ENCODE measurements around the gene GPR34. TPM values are rescaled to one million over a fixed set of nuclear protein-coding genes. Genes with fewer than 3 reads are reported as not detected.
"Not testable (repeated sequence)": the region's sequence is repeated elsewhere in the genome, so short reads cannot be mapped to it uniquely, and the experiment has no call there.

GPR34 gene
- total and polyA plus RNA-seq, 2 experiments from 2014 or later = 0.71 to 1.7 TPM

DNA sequence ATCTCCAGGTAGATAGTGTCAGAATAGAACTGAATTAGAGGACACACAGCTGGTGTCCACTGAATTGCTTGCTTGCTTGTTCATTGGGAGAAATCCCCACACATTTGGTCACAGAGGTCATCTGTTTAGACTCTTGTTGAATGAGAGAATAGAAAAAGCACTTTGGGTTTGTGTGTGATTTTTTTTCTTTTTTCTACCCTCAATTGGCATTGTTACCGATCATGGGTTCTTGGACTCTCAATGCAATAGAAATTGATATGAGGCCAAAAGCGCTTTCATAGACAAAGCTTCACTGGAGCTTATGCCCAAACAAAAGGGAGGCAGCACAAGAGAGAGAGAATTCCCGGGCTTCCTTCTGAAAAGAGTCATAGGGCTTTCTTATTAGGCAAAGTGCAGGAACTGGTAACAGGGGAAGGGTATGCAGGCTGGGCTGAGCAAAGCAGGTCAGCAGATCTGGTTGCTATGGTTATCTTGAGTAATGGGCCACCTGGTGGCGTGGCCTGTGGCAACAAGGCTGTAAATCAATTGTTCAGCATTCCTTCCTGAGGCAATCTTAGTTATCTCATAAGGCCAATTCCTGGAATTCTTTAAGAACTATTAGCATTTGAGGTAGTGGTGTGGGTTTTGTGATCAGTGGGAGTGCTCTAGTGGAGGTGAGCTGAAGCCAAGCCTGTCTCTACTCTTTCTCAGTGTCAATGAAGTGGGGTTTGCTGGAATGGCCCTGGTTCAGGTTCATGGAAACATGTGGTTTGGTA lies 29.9 kb downstream of the GPR34 start:
- no peaks in the 10 kb centered on the region for H3K27me3 ChIP-seq
- no peaks in the 10 kb centered on the region for H3K36me3 ChIP-seq (replicated peaks; ENCODE audit: insufficient read depth, low read depth)
- peak; percentile 37 for DNase-seq (ENCODE audit: low spot score)
- H3K4me2 ChIP-seq = peak overlapping the region; percentile 31
- peak overlapping the region; percentile 85 for H3K27ac ChIP-seq
- no peaks in the 10 kb centered on the region for H4K20me1 ChIP-seq (ENCODE audit: insufficient read depth, poor library complexity, severe bottlenecking)
- H3K9me3 ChIP-seq (ENCODE audit: low read depth) = no peaks in the 10 kb centered on the region
- no peaks in the 10 kb centered on the region for H3K79me2 ChIP-seq
- no peaks in the 10 kb centered on the region for H3K9me2 ChIP-seq (replicated peaks; ENCODE audit: insufficient read depth)
- TF ChIP-seq, protein P1, sequence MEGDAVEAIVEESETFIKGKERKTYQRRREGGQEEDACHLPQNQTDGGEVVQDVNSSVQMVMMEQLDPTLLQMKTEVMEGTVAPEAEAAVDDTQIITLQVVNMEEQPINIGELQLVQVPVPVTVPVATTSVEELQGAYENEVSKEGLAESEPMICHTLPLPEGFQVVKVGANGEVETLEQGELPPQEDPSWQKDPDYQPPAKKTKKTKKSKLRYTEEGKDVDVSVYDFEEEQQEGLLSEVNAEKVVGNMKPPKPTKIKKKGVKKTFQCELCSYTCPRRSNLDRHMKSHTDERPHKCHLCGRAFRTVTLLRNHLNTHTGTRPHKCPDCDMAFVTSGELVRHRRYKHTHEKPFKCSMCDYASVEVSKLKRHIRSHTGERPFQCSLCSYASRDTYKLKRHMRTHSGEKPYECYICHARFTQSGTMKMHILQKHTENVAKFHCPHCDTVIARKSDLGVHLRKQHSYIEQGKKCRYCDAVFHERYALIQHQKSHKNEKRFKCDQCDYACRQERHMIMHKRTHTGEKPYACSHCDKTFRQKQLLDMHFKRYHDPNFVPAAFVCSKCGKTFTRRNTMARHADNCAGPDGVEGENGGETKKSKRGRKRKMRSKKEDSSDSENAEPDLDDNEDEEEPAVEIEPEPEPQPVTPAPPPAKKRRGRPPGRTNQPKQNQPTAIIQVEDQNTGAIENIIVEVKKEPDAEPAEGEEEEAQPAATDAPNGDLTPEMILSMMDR (IDR thresholded peaks at IDR 0.05; ENCODE audit: poor library complexity) = no peak
- no peak for TF ChIP-seq EZH2 (IDR thresholded peaks at IDR 0.05; ENCODE audit: borderline replicate concordance)
- TF ChIP-seq EZH2phosphoT487 (IDR thresholded peaks at IDR 0.05; ENCODE audit: low read depth, severe bottlenecking, unreplicated experiment) = no peak
- H2AFZ ChIP-seq = no peak overlapping the region
- H3K4me1 ChIP-seq (ENCODE audit: insufficient read depth) = peaks cover 12% of the 10 kb centered on the region
- 60% methylated on average over 4 of the region's 4 CpGs for WGBS (ENCODE audit: low lambda C conversion rate, missing lambda C conversion rate)
- no peak overlapping the region for H3K4me3 ChIP-seq

DNA sequence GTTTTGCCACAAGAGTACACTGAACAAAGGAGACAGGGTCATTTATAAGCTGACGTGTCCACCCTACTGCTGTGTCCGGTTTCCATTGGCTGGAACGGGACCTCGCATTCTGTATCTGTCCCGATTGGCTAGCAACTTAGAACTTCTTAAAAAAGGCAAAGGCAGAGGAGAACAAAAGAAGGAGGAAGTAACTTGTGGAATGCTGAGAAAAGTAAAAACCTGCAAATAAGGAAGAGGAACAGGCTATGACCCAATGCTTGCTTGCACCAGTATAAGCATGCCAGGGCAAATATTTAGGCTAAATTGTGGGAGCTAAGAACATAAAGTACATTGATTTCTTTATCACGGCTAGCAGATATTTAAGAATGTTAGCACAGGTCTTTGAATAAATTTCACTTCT lies 30.8 kb downstream of the GPR34 start:
- H2AFZ ChIP-seq; H3K9me3 ChIP-seq (ENCODE audit: low read depth); H3K36me3 ChIP-seq (replicated peaks; ENCODE audit: insufficient read depth, low read depth); H3K4me2 ChIP-seq; H3K9me2 ChIP-seq (replicated peaks; ENCODE audit: insufficient read depth); H3K79me2 ChIP-seq; H4K20me1 ChIP-seq (ENCODE audit: insufficient read depth, poor library complexity, severe bottlenecking); DNase-seq (ENCODE audit: low spot score); H3K27me3 ChIP-seq; H3K4me3 ChIP-seq: not testable (repeated sequence)
- WGBS (ENCODE audit: low lambda C conversion rate, missing lambda C conversion rate) = 81% methylated on average over 6 of the region's 6 CpGs
- Histone ChIP-seq H3K4me1 (ENCODE audit: insufficient read depth) (peaks cover 12% of the 10 kb centered on the region), H3K27ac (peak overlapping the region; percentile 85)

DNA sequence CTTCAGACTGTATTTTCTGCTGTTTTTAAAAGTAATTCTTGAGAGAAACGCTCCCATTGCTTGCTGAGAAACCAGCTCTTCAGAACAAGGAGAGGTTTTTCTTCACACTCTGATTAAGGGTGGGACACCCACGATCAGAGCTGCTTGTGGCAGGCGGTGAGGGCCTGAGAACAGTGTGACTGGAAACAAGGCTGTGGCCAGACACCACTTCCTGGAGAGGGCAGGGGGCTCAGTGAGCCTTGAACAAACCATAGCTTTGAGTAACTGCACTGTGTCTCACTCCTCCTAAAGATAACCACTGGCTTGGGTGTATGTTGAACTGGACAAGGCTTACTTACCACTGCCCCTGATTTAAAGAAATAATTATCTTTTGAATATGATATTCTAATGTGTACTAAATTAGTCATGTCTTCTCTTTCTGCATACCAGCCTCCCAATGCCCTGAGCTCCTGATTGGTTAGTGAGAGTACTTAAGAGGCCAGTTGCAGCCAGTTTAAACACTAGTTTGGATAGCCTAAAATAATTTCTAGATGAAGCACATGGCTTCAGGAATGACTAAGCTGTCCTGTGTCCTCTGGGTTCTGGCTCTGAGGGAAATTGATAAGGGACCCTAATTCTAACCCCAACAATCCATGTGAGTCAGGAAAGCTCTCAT lies 31.5 kb downstream of the GPR34 start:
- no peaks in the 10 kb centered on the region for H4K20me1 ChIP-seq (ENCODE audit: insufficient read depth, poor library complexity, severe bottlenecking)
- no peaks in the 10 kb centered on the region for H3K9me2 ChIP-seq (replicated peaks; ENCODE audit: insufficient read depth)
- no peaks in the 10 kb centered on the region for H3K79me2 ChIP-seq
- no peak overlapping the region for H3K4me2 ChIP-seq
- 57% methylated on average over 3 of the region's 3 CpGs for WGBS (ENCODE audit: low lambda C conversion rate, missing lambda C conversion rate)
- H3K27me3 ChIP-seq = no peaks in the 10 kb centered on the region
- no peak for DNase-seq (ENCODE audit: low spot score)
- no peak overlapping the region for H2AFZ ChIP-seq
- no peaks in the 10 kb centered on the region for H3K9me3 ChIP-seq (ENCODE audit: low read depth)
- H3K36me3 ChIP-seq (replicated peaks; ENCODE audit: insufficient read depth, low read depth) = no peaks in the 10 kb centered on the region
- H3K27ac ChIP-seq = peak overlapping the region; percentile 85
- H3K4me1 ChIP-seq (ENCODE audit: insufficient read depth) = peaks cover 12% of the 10 kb centered on the region
- TF ChIP-seq, protein P1 (IDR thresholded peaks at IDR 0.05; ENCODE audit: poor library complexity) = no peak
- TF ChIP-seq EZH2 (IDR thresholded peaks at IDR 0.05; ENCODE audit: borderline replicate concordance) (no peak), EZH2phosphoT487 (IDR thresholded peaks at IDR 0.05; ENCODE audit: low read depth, severe bottlenecking, unreplicated experiment) (no peak)
- no peak overlapping the region for H3K4me3 ChIP-seq

DNA sequence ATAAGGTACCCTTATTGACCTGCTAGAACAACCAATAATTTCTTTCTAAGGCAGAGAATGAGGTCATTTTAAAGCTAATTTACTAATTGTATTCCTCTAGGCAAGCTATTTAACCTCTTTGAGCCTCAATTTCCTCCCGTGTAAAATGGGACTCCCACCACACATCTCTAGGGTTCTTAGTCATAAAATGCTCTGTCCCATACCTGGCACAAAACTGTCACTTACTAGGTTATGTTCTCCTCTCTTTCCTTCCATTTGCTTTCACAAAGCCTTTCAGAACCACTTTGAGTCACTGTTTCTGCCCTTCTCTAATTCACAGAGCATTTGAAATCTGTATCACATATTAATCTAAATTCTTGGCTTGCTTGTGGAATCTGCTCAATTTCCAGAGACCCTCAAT lies 32.8 kb downstream of the GPR34 start:
- no peaks in the 10 kb centered on the region for H4K20me1 ChIP-seq (ENCODE audit: insufficient read depth, poor library complexity, severe bottlenecking)
- no peak for DNase-seq (ENCODE audit: low spot score)
- H3K36me3 ChIP-seq (replicated peaks; ENCODE audit: insufficient read depth, low read depth) = no peaks in the 10 kb centered on the region
- no peaks in the 10 kb centered on the region for H3K9me2 ChIP-seq (replicated peaks; ENCODE audit: insufficient read depth)
- H3K27me3 ChIP-seq = no peaks in the 10 kb centered on the region
- H3K9me3 ChIP-seq (ENCODE audit: low read depth) = no peaks in the 10 kb centered on the region
- TF ChIP-seq EZH2 (IDR thresholded peaks at IDR 0.05; ENCODE audit: borderline replicate concordance) (no peak), EZH2phosphoT487 (IDR thresholded peaks at IDR 0.05; ENCODE audit: low read depth, severe bottlenecking, unreplicated experiment) (no peak)
- TF ChIP-seq, protein P1 (IDR thresholded peaks at IDR 0.05; ENCODE audit: poor library complexity) = no peak
- H3K27ac ChIP-seq = no peak overlapping the region
- 56% methylated on average over 1 of the region's 1 CpG for WGBS (ENCODE audit: low lambda C conversion rate, missing lambda C conversion rate)
- H3K4me2 ChIP-seq = no peak overlapping the region
- H3K79me2 ChIP-seq = no peaks in the 10 kb centered on the region
- no peak overlapping the region for H2AFZ ChIP-seq
- peaks cover 6% of the 10 kb centered on the region for H3K4me1 ChIP-seq (ENCODE audit: insufficient read depth)
- H3K4me3 ChIP-seq = no peak overlapping the region
